Endothelial cell of umbilical vein (primary cell): ENCODE data around the gene GDF2. TPM values are rescaled to one million over a fixed set of nuclear protein-coding genes. Genes with fewer than 3 reads are reported as not detected.

Experiments
- BruUV-seq: library from RNA; stranded (reverse); fragments of 400-500 nt; replicated peaks from 2 replicates; lab custom pipeline; 2021; lab: Mats Ljungman, UMichigan
- CTCF ChIA-PET: fragments of 300-600, 350-600 bp; sonication (Branson Sonifier 250); formaldehyde crosslinking; loops from one replicate; lab custom pipeline; 2021; ENCODE audit warnings: antibody characterized with exemption, inconsistent platforms; lab: Charles Lee
- POLR2A ChIA-PET: fragments of 300-600, 350-600 bp; sonication (Branson Sonifier 250); formaldehyde crosslinking; loops from one replicate; lab custom pipeline; 2021; ENCODE audit warnings: antibody characterized with exemption, inconsistent platforms; lab: Charles Lee
- DNase-seq: peaks from one replicate; pipeline ENCODE4 v3.0.0-alpha.2; 2011; ENCODE audit warnings: low read depth, low spot score
- FAIRE-seq: peaks from 2 replicates; lab custom pipeline; 2011; peaks lifted over from hg19 to GRCh38; lab: Jason Lieb, UNC
- H2AFZ ChIP-seq: 2 replicates; pipeline ENCODE4 v1.6.0; 2012; ENCODE audit warnings: low read depth, low read length, control low read depth, inconsistent platforms
- H3K27ac ChIP-seq: 2 replicates; pipeline ENCODE4 v1.5.1; 2011; ENCODE audit warnings: low read depth, mild to moderate bottlenecking, control low read depth, low read length, moderate library complexity; ENCODE audit not compliant: insufficient read depth
- H3K27me3 ChIP-seq, 2 experiments: 2 replicates each; pipeline versions ENCODE4 v1.6.0 to v1.6.1; 2011; ENCODE audit warnings: low read length in 2 of 2, mixed read lengths in 1 of 2; ENCODE audit not compliant: control insufficient read depth in 2 of 2, insufficient read depth in 2 of 2
- H3K36me3 ChIP-seq, 2 experiments: 2 replicates in 1 of 2; 3 replicates in 1 of 2; pipeline ENCODE4 v1.5.1; 2011; ENCODE audit warnings: low read length in 2 of 2, mild to moderate bottlenecking in 1 of 2, moderate library complexity in 1 of 2; ENCODE audit not compliant: control insufficient read depth in 2 of 2, insufficient read depth in 2 of 2; ENCODE audit errors: extremely low read depth in 1 of 2
- H3K4me1 ChIP-seq: 3 replicates; pipeline ENCODE4 v1.5.1; 2011; ENCODE audit warnings: mild to moderate bottlenecking, low read length; ENCODE audit not compliant: control insufficient read depth, insufficient read depth; ENCODE audit errors: extremely low read depth
- H3K4me2 ChIP-seq: 2 replicates; pipeline ENCODE4 v1.6.1; 2011; ENCODE audit warnings: low read length, control low read depth, mixed read lengths; ENCODE audit not compliant: insufficient read depth
- H3K4me3 ChIP-seq, 3 experiments: fragments of 200-600 bp in 1 of 3; sonication (generic), shearing (Covaris generic) in 1 of 3; replicated peaks in 1 of 3; 2 replicates each; pipeline ENCODE4 v1.5.1; 2011 to 2016; ENCODE audit warnings: control low read depth in 3 of 3, low read length in 3 of 3, mild to moderate bottlenecking in 2 of 3, inconsistent platforms in 1 of 3, low read depth in 1 of 3, moderate library complexity in 1 of 3; ENCODE audit not compliant: insufficient read depth in 1 of 3
- H3K79me2 ChIP-seq: 2 replicates; pipeline ENCODE4 v1.6.0; 2012; ENCODE audit warnings: low read length, inconsistent platforms; ENCODE audit not compliant: control insufficient read depth, insufficient read depth
- H3K9ac ChIP-seq: replicated peaks from 2 replicates; pipeline ENCODE3; 2011; ENCODE audit warnings: low read length, control low read depth; ENCODE audit not compliant: insufficient read depth; ENCODE audit errors: extremely low read depth
- H3K9me1 ChIP-seq: replicated peaks from 3 replicates; pipeline ENCODE4 v1.6.0; 2011; ENCODE audit warnings: mild to moderate bottlenecking, low read length; ENCODE audit not compliant: control insufficient read depth, insufficient read depth; ENCODE audit errors: extremely low read depth
- H3K9me3 ChIP-seq: replicated peaks from 2 replicates; pipeline ENCODE4 v1.5.1; 2012; ENCODE audit warnings: low read length, inconsistent platforms; ENCODE audit not compliant: control insufficient read depth, insufficient read depth
- H4K20me1 ChIP-seq: replicated peaks from 2 replicates; pipeline ENCODE3; 2011; ENCODE audit warnings: mild to moderate bottlenecking, low read length; ENCODE audit not compliant: control insufficient read depth, insufficient read depth; ENCODE audit errors: extremely low read depth
- CTCF ChIP-seq, 2 donors: IDR thresholded peaks; 1 replicate in 1 of 2; 2 replicates in 1 of 2; pipeline ENCODE4 v1.5.1; 2011; ENCODE audit warnings: low read length in 2 of 2, mild to moderate bottlenecking in 2 of 2, moderate library complexity in 2 of 2, control low read depth in 1 of 2, inconsistent platforms in 1 of 2, low read depth in 1 of 2; ENCODE audit not compliant: insufficient read depth in 1 of 2; ENCODE audit errors: extremely low read depth in 1 of 2
- EZH2 ChIP-seq: IDR thresholded peaks from 2 replicates; pipeline ENCODE4 v1.6.1; 2012; ENCODE audit warnings: borderline replicate concordance, low read depth, mild to moderate bottlenecking, moderate library complexity, low read length, inconsistent platforms; ENCODE audit not compliant: severe bottlenecking
- FOS ChIP-seq: IDR thresholded peaks from 2 replicates; pipeline ENCODE4 v1.6.1; 2011; ENCODE audit warnings: mild to moderate bottlenecking, low read length, moderate library complexity, borderline replicate concordance; ENCODE audit not compliant: insufficient read depth
- GATA2 ChIP-seq: IDR thresholded peaks from 2 replicates; pipeline ENCODE4 v1.7.0; 2011; ENCODE audit warnings: low read depth, mild to moderate bottlenecking, moderate library complexity, mixed read lengths, low read length; ENCODE audit not compliant: insufficient read length, insufficient read depth
- JUN ChIP-seq: IDR thresholded peaks from 2 replicates; pipeline ENCODE4 v1.6.1; 2011; ENCODE audit warnings: borderline replicate concordance, low read depth; ENCODE audit not compliant: insufficient read length, insufficient read depth
- MAX ChIP-seq: IDR thresholded peaks from 2 replicates; pipeline ENCODE4 v1.6.1; 2011; ENCODE audit not compliant: insufficient read depth, insufficient read length
- MYC ChIP-seq: IDR thresholded peaks from one replicate; pipeline ENCODE4 v1.6.1; 2011; ENCODE audit warnings: mild to moderate bottlenecking, low read depth, low read length
- POLR2A ChIP-seq: IDR thresholded peaks from 2 replicates; pipeline ENCODE4 v1.6.1; 2012; ENCODE audit warnings: low read depth, mild to moderate bottlenecking, control low read depth, low read length
- POLR2AphosphoS5 ChIP-seq: IDR thresholded peaks from 2 replicates; pipeline ENCODE4 v1.6.1; 2012; ENCODE audit warnings: low read depth, mild to moderate bottlenecking, control low read depth, low read length, moderate library complexity; ENCODE audit not compliant: insufficient read depth
- dilution Hi-C: fragments of 300-500 bp; cut with MboI; formaldehyde crosslinking; loops from one replicate; pipeline ENCODE4 v1.15.0; 2019; ENCODE audit warnings: low sequenced_read_pairs; ENCODE audit not compliant: extremely low pct_ligation_motif_present
- intact Hi-C: fragments of 100-400 bp; cut with micrococcal nuclease; formaldehyde crosslinking; loops from one replicate; pipeline ENCODE4 v1.10.0; 2022
- polyA plus RNA-seq, 4 experiments: library from polyadenylated mRNA; depleted of rRNA in 3 of 4; stranded (reverse) in 3 of 4; unstranded in 1 of 4; fragments of >200 nt; gene quantifications; 2 replicates each; pipeline versions ENCODE4 v1.2.1 to v1.2.3, GENCODE V29; 2011 to 2012; ENCODE audit warnings: missing spikeins in 1 of 4
- total RNA-seq: library from RNA; stranded (reverse); gene quantifications from 2 replicates; pipeline ENCODE4 v1.2.3, GENCODE V29; 2021

Gene GDF2
- total and polyA plus RNA-seq, 2 donors (not counting 3 experiments of a cell fraction or from before 2014, with no cell fraction given): not detected

GRCh38 chr10:47369251-47369894 lies 47.1 kb downstream of the GDF2 start:
- no peaks in the 10 kb centered on the region for H4K20me1 ChIP-seq
- no peak overlapping the region for H3K27ac ChIP-seq
- DNase-seq (no peak), FAIRE-seq (no peak)
- H3K27me3 ChIP-seq: peaks cover 0 to 4% of the 10 kb centered on the region in 2 experiments
- intact Hi-C loops: no loop called here
- no peak overlapping the region for H2AFZ ChIP-seq
- ChIA-PET CTCF (interaction anchor here (1.0 to 1.9 kb wide), 2 partner anchors 8 to 10 kb away, joined by 4 read pairs; no protein-coding TSS in a partner anchor), POLR2A (no interaction called here)
- no peak overlapping the region for H3K4me3 ChIP-seq
- dilution Hi-C loops: no loop called here
- no peak overlapping the region for H3K9ac ChIP-seq
- H3K36me3 ChIP-seq: no peaks in the 10 kb centered on the region
- H3K9me1 ChIP-seq: no peaks in the 10 kb centered on the region
- no peaks in the 10 kb centered on the region for H3K4me1 ChIP-seq
- BruUV-seq: no TSS peak
- H3K79me2 ChIP-seq: no peaks in the 10 kb centered on the region
- no peak overlapping the region for H3K4me2 ChIP-seq
- TF ChIP-seq GATA2 (no peak), POLR2A (no peak), CTCF (IDR thresholded peaks at IDR 0.05; ENCODE audit: extremely low read depth in 1 of 2, insufficient read depth in 1 of 2, low read depth in 1 of 2, low read length in 2 of 2) (no peak), JUN (no peak), EZH2 (no peak), MYC (no peak), FOS (no peak), POLR2AphosphoS5 (no peak), MAX (no peak)
- H3K9me3 ChIP-seq: no peaks in the 10 kb centered on the region
